Measurements from ENCODE around the gene CHCHD2. TPM values are rescaled to one million over a fixed set of nuclear protein-coding genes. Genes with fewer than 3 reads are reported as not detected.
A peak's percentile ranks its signal among the peaks of the same experiment; 100 is the strongest.

Gene CHCHD2
- total and polyA plus RNA-seq, 9 of the 15 experiments (the other 6 are each of a cell fraction or from before 2014, with no cell fraction given), result 145 to 1,044 (median 648) TPM

GRCh38 chr7:56106108-56107073 lies at the start of gene CHCHD2 (continued):
- TF ChIP-seq ZNF655 (CRISPR knock-in tag; IDR thresholded peaks at IDR 0.05), result no peak
- TF ChIP-seq RBM22 (IDR thresholded peaks at IDR 0.05; ENCODE audit: low read depth, low read length, poor library complexity, severe bottlenecking), result peak; percentile 53
- TF ChIP-seq GATAD2B (IDR thresholded peaks at IDR 0.05; ENCODE audit: borderline replicate concordance), result no peak
- TF ChIP-seq ZNF398 (CRISPR knock-in tag; IDR thresholded peaks at IDR 0.05), result no peak
- peak; percentile 79 for TF ChIP-seq PHF8 (IDR thresholded peaks at IDR 0.05; ENCODE audit: borderline replicate concordance, low read length)
- TF ChIP-seq NBN (IDR thresholded peaks at IDR 0.05; ENCODE audit: low read depth), result no peak
- no peak for TF ChIP-seq TAL1 (IDR thresholded peaks at IDR 0.05)
- TF ChIP-seq YY1 (IDR thresholded peaks at IDR 0.05; ENCODE audit: borderline replicate concordance in 1 of 3, control insufficient read depth in 1 of 3, extremely low read depth in 1 of 3, insufficient read depth in 3 of 3, insufficient read length in 1 of 3, insufficient replicate concordance in 2 of 3, low read depth in 1 of 3, low read length in 2 of 3), result peak in 2 of 3 experiments; percentile 21 to 42
- TF ChIP-seq SREBF1 (IDR thresholded peaks at IDR 0.05; ENCODE audit: borderline replicate concordance, low read depth, low read length), result no peak
- TF ChIP-seq SRSF9 (IDR thresholded peaks at IDR 0.05; ENCODE audit: borderline replicate concordance, low read depth, low read length), result no peak
- TF ChIP-seq HEY1 (CRISPR knock-in tag; IDR thresholded peaks at IDR 0.05; ENCODE audit: borderline replicate concordance), result no peak
- TF ChIP-seq ZBTB8A (IDR thresholded peaks at IDR 0.05; ENCODE audit: partially characterized antibody), result no peak
- TF ChIP-seq FOSL1 (tag; conservative IDR thresholded peaks at IDR 0.05), result no peak; the same call in 1 of the 2 replicates
- TF ChIP-seq ZNF740 (CRISPR knock-in tag; IDR thresholded peaks at IDR 0.05), result no peak
- no peak for TF ChIP-seq ZNF740 (tag; IDR thresholded peaks at IDR 0.05)
- no peak for TF ChIP-seq BRF2 (IDR thresholded peaks at IDR 0.05; ENCODE audit: borderline replicate concordance, insufficient read depth, insufficient read length)
- TF ChIP-seq TCF3 (CRISPR knock-in tag; IDR thresholded peaks at IDR 0.05), result peak; percentile 36
- TF ChIP-seq SREBF2 (CRISPR knock-in tag; IDR thresholded peaks at IDR 0.05), result no peak

Measured in K562 (cell line).